IPS-18c (cell line): ENCODE measurements around the gene ZBTB26.

Experiments used
- H3K4me3 ChIP-seq: 2 replicates; pipeline ENCODE4 v1.7.0; 2013; ENCODE audit warnings: low read depth, mild to moderate bottlenecking, low read length, moderate library complexity; ENCODE audit not compliant: insufficient read depth
- H3K9me3 ChIP-seq: one replicate; pipeline ENCODE4 v1.6.1; 2013; ENCODE audit warnings: mild to moderate bottlenecking, low read length, moderate library complexity; ENCODE audit not compliant: control insufficient read depth, insufficient read depth

The ZBTB26 gene

GRCh38 chr9:122931226-122932121, at the start of gene ZBTB26:
Gene ZBTB26, minus strand, starts transcription at chr9:122931512. Its CDS starts 11,578 bp downstream, at chr9:122919934.
- peak within 1 kb of the TSS; percentile 81 for H3K4me3 ChIP-seq
- no peaks in the 10 kb centered on the region for H3K9me3 ChIP-seq

GRCh38 chr9:122978601-122979000, 47.3 kb upstream of the ZBTB26 start:
- Histone ChIP-seq H3K9me3 (no peaks in the 10 kb centered on the region), H3K4me3 (no peak overlapping the region)

- H3K9me3 ChIP-seq = no peaks in the 10 kb centered on the region
- H3K4me3 ChIP-seq = no peak overlapping the region
These were observed 43.9 kb upstream of the ZBTB26 start for GRCh38 chr9:122975196-122975595.

- no peak overlapping the region for H3K4me3 ChIP-seq
These were observed 29.8 kb upstream of the ZBTB26 start for GRCh38 chr9:122961139-122961538.

GRCh38 chr9:122955961-122956360, 24.6 kb upstream of the ZBTB26 start:
- Histone ChIP-seq H3K9me3 (no peaks in the 10 kb centered on the region), H3K4me3 (no peak overlapping the region)

More at GRCh38 chr9:122961139-122961538, 29.8 kb upstream of the ZBTB26 start:
- no peaks in the 10 kb centered on the region for H3K9me3 ChIP-seq

GRCh38 chr9:122954253-122954691, 23.0 kb upstream of the ZBTB26 start:
- Histone ChIP-seq H3K9me3 (no peaks in the 10 kb centered on the region), H3K4me3 (no peak overlapping the region)

- H3K9me3 ChIP-seq = no peaks in the 10 kb centered on the region
- H3K4me3 ChIP-seq = no peak overlapping the region
These were observed 19.7 kb upstream of the ZBTB26 start for GRCh38 chr9:122951056-122951455.

- H3K9me3 ChIP-seq = no peaks in the 10 kb centered on the region
- H3K4me3 ChIP-seq = no peak overlapping the region
These were observed 19.0 kb upstream of the ZBTB26 start for GRCh38 chr9:122950263-122950662.

GRCh38 chr9:122949696-122950095, 18.4 kb upstream of the ZBTB26 start:
- Histone ChIP-seq H3K4me3 (no peak overlapping the region; the same call in 1 of the 2 replicates), H3K9me3 (no peaks in the 10 kb centered on the region)

GRCh38 chr9:122948313-122948712, 17.0 kb upstream of the ZBTB26 start:
- Histone ChIP-seq H3K9me3 (no peaks in the 10 kb centered on the region), H3K4me3 (no peak overlapping the region)

GRCh38 chr9:122946461-122947005, 15.2 kb upstream of the ZBTB26 start:
- Histone ChIP-seq H3K4me3 (no peak overlapping the region), H3K9me3 (no peaks in the 10 kb centered on the region)

GRCh38 chr9:122944960-122945888, 13.9 kb upstream of the ZBTB26 start:
- no peaks in the 10 kb centered on the region for H3K9me3 ChIP-seq
- no peak overlapping the region for H3K4me3 ChIP-seq

- Histone ChIP-seq H3K4me3 (peak overlapping the region; percentile 72), H3K9me3 (no peaks in the 10 kb centered on the region)
These were observed 10.4 kb upstream of the ZBTB26 start for GRCh38 chr9:122941582-122942234.

- H3K4me3 ChIP-seq = peak within 1 kb of the TSS; percentile 72
- no peaks in the 10 kb centered on the region for H3K9me3 ChIP-seq
These were observed 9.7 kb upstream of the ZBTB26 start, which contains the start of gene RABGAP1 for GRCh38 chr9:122940749-122941581. Gene RABGAP1, plus strand, starts transcription at chr9:122941020. Its CDS starts 16,040 bp downstream, at chr9:122957060.

GRCh38 chr9:122940454-122940748, 9.1 kb upstream of the ZBTB26 start:
- peak overlapping the region; percentile 51 for H3K4me3 ChIP-seq
- no peaks in the 10 kb centered on the region for H3K9me3 ChIP-seq

GRCh38 chr9:122939601-122940000, 8.3 kb upstream of the ZBTB26 start:
- Histone ChIP-seq H3K4me3 (no peak overlapping the region), H3K9me3 (no peaks in the 10 kb centered on the region)
